ENCODE measurements around the gene SLC22A1.
A peak's percentile ranks its signal among the peaks of the same experiment; 100 is the strongest.
"Not testable (repeated sequence)": the region's sequence is repeated elsewhere in the genome, so short reads cannot be mapped to it uniquely, and the experiment has no call there.

The SLC22A1 gene

GRCh38 chr6:160124605-160125004, 3.0 kb downstream of the SLC22A1 start:
- DNase-seq: no peak

- not testable (repeated sequence) for DNase-seq
Observed at GRCh38 chr6:160125105-160125504, 3.5 kb downstream of the SLC22A1 start.

GRCh38 chr6:160127270-160128124, 5.9 kb downstream of the SLC22A1 start:
- DNase-seq: no peak

- no peak for DNase-seq
Observed at GRCh38 chr6:160128125-160128683, 6.6 kb downstream of the SLC22A1 start.

- no peak for DNase-seq
Observed at GRCh38 chr6:160128879-160129516, 7.4 kb downstream of the SLC22A1 start.

- DNase-seq: no peak
Observed at GRCh38 chr6:160129881-160130615, 8.4 kb downstream of the SLC22A1 start.

- no peak for DNase-seq
Observed at GRCh38 chr6:160130729-160131484, 9.3 kb downstream of the SLC22A1 start.

GRCh38 chr6:160131636-160132296, 10.2 kb downstream of the SLC22A1 start:
- DNase-seq: no peak

- DNase-seq: no peak
Observed at GRCh38 chr6:160132297-160132637, 10.7 kb downstream of the SLC22A1 start.

- DNase-seq: no peak
Observed at GRCh38 chr6:160132776-160133338, 11.2 kb downstream of the SLC22A1 start.

- no peak for DNase-seq
Observed at GRCh38 chr6:160133441-160134336, 12.1 kb downstream of the SLC22A1 start.

- not testable (repeated sequence) for DNase-seq
Observed at GRCh38 chr6:160134337-160134751, 12.7 kb downstream of the SLC22A1 start.

- DNase-seq: no peak
Observed at GRCh38 chr6:160134779-160135547, 13.3 kb downstream of the SLC22A1 start.

- DNase-seq: no peak
Observed at GRCh38 chr6:160135907-160136655, 14.5 kb downstream of the SLC22A1 start.

- DNase-seq: no peak
Observed at GRCh38 chr6:160137130-160137988, 15.7 kb downstream of the SLC22A1 start.

GRCh38 chr6:160137989-160138835, 16.6 kb downstream of the SLC22A1 start:
- DNase-seq: peak in 1 of 2 experiments; percentile 60

- DNase-seq: no peak
Observed at GRCh38 chr6:160138839-160139419, 17.3 kb downstream of the SLC22A1 start.

Data from NCI-H526 (cell line).